H1 (cell line): ENCODE results near the gene TTC33. TPM values are rescaled to one million over a fixed set of nuclear protein-coding genes. Genes with fewer than 3 reads are reported as not detected.

ENCODE experiments used
- CTCF ChIA-PET: fragments of 300-600 bp; sonication (Branson Sonifier 250); formaldehyde crosslinking; loops from one replicate; lab custom pipeline; 2021; ENCODE audit not compliant: partially characterized antibody; lab: Charles Lee
- POLR2A ChIA-PET: fragments of 300-600 bp; sonication (Branson Sonifier 250); formaldehyde crosslinking; loops from one replicate; lab custom pipeline; 2021; ENCODE audit warnings: inconsistent platforms; ENCODE audit not compliant: partially characterized antibody; lab: Charles Lee
- DNase-seq, 2 experiments: peaks; one replicate each; pipeline versions ENCODE4 v3.0.0 to v3.0.0-alpha.2; 2010 to 2022; ENCODE audit warnings: low spot score in 2 of 2, low read depth in 1 of 2, mixed read lengths in 1 of 2
- FAIRE-seq: peaks from 2 replicates; lab custom pipeline; 2011; peaks lifted over from hg19 to GRCh38; lab: Jason Lieb, UNC
- H2AFZ ChIP-seq: 2 replicates; pipeline ENCODE4 v1.8.1; 2012; ENCODE audit warnings: low read length, inconsistent platforms
- H2AK5ac ChIP-seq: 2 replicates; pipeline ENCODE4 v1.6.1; 2013; ENCODE audit warnings: low read depth, low read length
- H2BK120ac ChIP-seq: replicated peaks from 2 replicates; pipeline ENCODE3; 2013; ENCODE audit warnings: low read depth, low read length, inconsistent platforms
- H2BK12ac ChIP-seq: 2 replicates; pipeline ENCODE4 v1.6.1; 2013; ENCODE audit warnings: low read depth, low read length
- H2BK15ac ChIP-seq: 2 replicates; pipeline ENCODE4 v1.6.1; 2013; ENCODE audit warnings: low read length
- H2BK20ac ChIP-seq: 2 replicates; pipeline ENCODE4 v1.6.1; 2013; ENCODE audit warnings: low read length
- H2BK5ac ChIP-seq: 2 replicates; pipeline ENCODE4 v1.6.1; 2013; ENCODE audit warnings: low read depth, low read length
- H3K14ac ChIP-seq: 2 replicates; pipeline ENCODE4 v1.6.1; 2013; ENCODE audit warnings: inconsistent platforms; ENCODE audit not compliant: insufficient read length
- H3K18ac ChIP-seq: 2 replicates; pipeline ENCODE4 v1.6.1; 2013; ENCODE audit warnings: low read length; ENCODE audit errors: extremely low read depth
- H3K23ac ChIP-seq: 2 replicates; pipeline ENCODE4 v1.6.1; 2013; ENCODE audit warnings: inconsistent platforms; ENCODE audit not compliant: insufficient read length
- H3K23me2 ChIP-seq: 2 replicates; pipeline ENCODE4 v1.6.1; 2013; ENCODE audit warnings: low read depth, low read length
- H3K27ac ChIP-seq: 2 replicates; pipeline ENCODE4 v1.6.1; 2011; ENCODE audit warnings: low read depth, low read length, inconsistent platforms
- H3K27me3 ChIP-seq, 4 experiments: replicated peaks in 1 of 4; 1 replicate in 1 of 4; 2 replicates in 3 of 4; pipeline versions ENCODE4 v1.6.1 to v1.8.1; 2011 to 2013; ENCODE audit warnings: low read length in 3 of 4, mild to moderate bottlenecking in 3 of 4, inconsistent platforms in 2 of 4, mixed read lengths in 2 of 4, moderate library complexity in 1 of 4; ENCODE audit not compliant: control insufficient read depth in 3 of 4, insufficient read depth in 3 of 4; ENCODE audit errors: extremely low read depth in 1 of 4
- H3K36me3 ChIP-seq, 4 experiments: 2 replicates each; pipeline versions ENCODE4 v1.6.1 to v1.8.1; 2011 to 2013; ENCODE audit warnings: mild to moderate bottlenecking in 4 of 4, low read length in 3 of 4, moderate library complexity in 2 of 4, control low read depth in 1 of 4, inconsistent platforms in 1 of 4; ENCODE audit not compliant: insufficient read depth in 4 of 4, control insufficient read depth in 2 of 4
- H3K4ac ChIP-seq: replicated peaks from 2 replicates; pipeline ENCODE3; 2013; ENCODE audit warnings: low read length, low read depth, mixed read lengths, inconsistent platforms; ENCODE audit not compliant: insufficient read length
- H3K4me1 ChIP-seq, 4 experiments: replicated peaks in 1 of 4; 1 replicate in 1 of 4; 2 replicates in 3 of 4; pipeline versions ENCODE4 v1.6.1 to v1.8.1; 2011 to 2013; ENCODE audit warnings: low read length in 3 of 4, inconsistent platforms in 2 of 4, mixed read lengths in 1 of 4; ENCODE audit not compliant: insufficient read depth in 4 of 4, control insufficient read depth in 3 of 4
- H3K4me2 ChIP-seq, 2 experiments: 2 replicates each; pipeline versions ENCODE4 v1.6.1 to v1.8.1; 2011 to 2013; ENCODE audit warnings: low read depth in 2 of 2, low read length in 2 of 2, control low read depth in 1 of 2, inconsistent platforms in 1 of 2, mild to moderate bottlenecking in 1 of 2; ENCODE audit not compliant: insufficient read depth in 1 of 2
- H3K4me3 ChIP-seq, 4 experiments: fragments of 200-600, 300-600 bp in 1 of 4; sonication (generic), shearing (Covaris generic), sonication (Bioruptor Twin) in 1 of 4; 2 replicates each; pipeline versions ENCODE4 v1.5.1 to v1.8.1; 2011 to 2016; ENCODE audit warnings: low read length in 4 of 4, low read depth in 3 of 4, control low read depth in 2 of 4, inconsistent platforms in 2 of 4, mild to moderate bottlenecking in 2 of 4, mixed read lengths in 1 of 4, moderate library complexity in 1 of 4; ENCODE audit not compliant: insufficient read depth in 2 of 4; ENCODE audit errors: extremely low read depth in 1 of 4
- H3K56ac ChIP-seq: replicated peaks from 2 replicates; pipeline ENCODE3; 2013; ENCODE audit warnings: low read depth, mild to moderate bottlenecking, mixed read lengths, low read length, inconsistent platforms; ENCODE audit not compliant: insufficient read length
- H3K79me1 ChIP-seq: 2 replicates; pipeline ENCODE4 v1.6.1; 2013; ENCODE audit warnings: low read depth, low read length, control low read depth
- H3K79me2 ChIP-seq, 2 experiments: 2 replicates each; pipeline versions ENCODE4 v1.6.1 to v1.8.1; 2012 to 2013; ENCODE audit warnings: low read length in 2 of 2, mild to moderate bottlenecking in 2 of 2, inconsistent platforms in 1 of 2; ENCODE audit not compliant: insufficient read depth in 2 of 2, control insufficient read depth in 1 of 2
- H3K9ac ChIP-seq, 4 experiments: replicated peaks in 1 of 4; 1 replicate in 1 of 4; 2 replicates in 3 of 4; pipeline versions ENCODE4 v1.6.1 to v1.8.1; 2011 to 2013; ENCODE audit warnings: low read depth in 3 of 4, low read length in 3 of 4, control low read depth in 2 of 4, mild to moderate bottlenecking in 2 of 4, moderate library complexity in 2 of 4, inconsistent platforms in 1 of 4; ENCODE audit errors: extremely low read depth in 1 of 4
- H3K9me3 ChIP-seq, 2 experiments: 2 replicates each; pipeline versions ENCODE4 v1.6.1 to v1.8.1; 2012 to 2013; ENCODE audit warnings: mild to moderate bottlenecking in 2 of 2, moderate library complexity in 2 of 2, control low read depth in 1 of 2, inconsistent platforms in 1 of 2, low read depth in 1 of 2, low read length in 1 of 2, mixed read lengths in 1 of 2; ENCODE audit not compliant: insufficient read depth in 2 of 2
- H4K20me1 ChIP-seq, 2 experiments: replicated peaks in 1 of 2; 2 replicates each; pipeline versions ENCODE3 to v1.8.1; 2011 to 2013; ENCODE audit warnings: inconsistent platforms in 2 of 2, low read length in 2 of 2, mild to moderate bottlenecking in 1 of 2; ENCODE audit not compliant: insufficient read depth in 2 of 2, control insufficient read depth in 1 of 2
- H4K5ac ChIP-seq: 2 replicates; pipeline ENCODE4 v1.6.1; 2013; ENCODE audit warnings: low read length, low read depth, mixed read lengths, inconsistent platforms; ENCODE audit not compliant: insufficient read length
- H4K8ac ChIP-seq: 2 replicates; pipeline ENCODE4 v1.8.0; 2013; ENCODE audit warnings: mild to moderate bottlenecking, moderate library complexity, low read length, inconsistent platforms; ENCODE audit not compliant: insufficient read depth; ENCODE audit errors: extremely low read depth
- H4K91ac ChIP-seq: replicated peaks from 2 replicates; pipeline ENCODE3; 2013; ENCODE audit warnings: low read length, mixed read lengths, inconsistent platforms; ENCODE audit not compliant: insufficient read length
- CBX8 ChIP-seq: fragments of 300-800, 300-1000 bp; sonication (generic); IDR thresholded peaks from 2 replicates; pipeline ENCODE4 v1.7.1; 2016; ENCODE audit warnings: low read depth, low read length, borderline replicate concordance
- FOSL1 ChIP-seq: IDR thresholded peaks from 2 replicates; pipeline ENCODE4 v1.6.1; 2011; ENCODE audit warnings: mild to moderate bottlenecking, low read depth, low read length, moderate library complexity; ENCODE audit not compliant: insufficient read depth
- NANOG ChIP-seq: IDR thresholded peaks from 2 replicates; pipeline ENCODE4 v1.6.1; 2011; ENCODE audit warnings: low read length, low read depth, mild to moderate bottlenecking, inconsistent platforms; ENCODE audit not compliant: insufficient read depth, poor library complexity, severe bottlenecking
- WGBS, 2 experiments: shearing (Covaris generic) in 1 of 2; methylation state at CpG; one replicate each; pipeline versions ENCODE4 v1.1.6 to v1.1.7; 2013 to 2015; ENCODE audit warnings: low lambda C conversion rate in 2 of 2, mixed read lengths in 2 of 2, inconsistent platforms in 1 of 2, low coverage in 1 of 2, missing lambda C conversion rate in 1 of 2; ENCODE audit not compliant: insufficient replicate concordance in 2 of 2, insufficient coverage in 1 of 2, insufficient read length in 1 of 2; ENCODE audit errors: extremely low coverage in 1 of 2, missing lambda C conversion rate in 1 of 2; 5-methylcytosine and 5-hydroxymethylcytosine counted together
- polyA plus RNA-seq, 7 experiments: library from polyadenylated mRNA; depleted of rRNA in 3 of 7; stranded (reverse) in 5 of 7; unstranded in 2 of 7; fragments of >200 nt in 5 of 7; fragments of 200-250 nt in 2 of 7; gene quantifications; 1 replicate in 5 of 7; 2 replicates in 1 of 7; 4 replicates in 1 of 7; pipeline versions ENCODE4 v1.2.1 to v1.2.3, GENCODE V29; 2011 to 2013; ENCODE audit warnings: missing spikeins in 2 of 7, mixed read lengths in 2 of 7
- total RNA-seq: library from RNA; stranded (reverse); fragmentation: NEBNext Ultra II Directional; extraction: Animal tissue kit (Norgen Biotek cat#: 25700); gene quantifications from 2 replicates; pipeline ENCODE4 v1.2.1, GENCODE V29; 2021

The TTC33 gene
- total and polyA plus RNA-seq, 2 of the 8 experiments (the other 6 are each of a cell fraction or from before 2014, with no cell fraction given), result 1.2 to 12.6 TPM

DNA sequence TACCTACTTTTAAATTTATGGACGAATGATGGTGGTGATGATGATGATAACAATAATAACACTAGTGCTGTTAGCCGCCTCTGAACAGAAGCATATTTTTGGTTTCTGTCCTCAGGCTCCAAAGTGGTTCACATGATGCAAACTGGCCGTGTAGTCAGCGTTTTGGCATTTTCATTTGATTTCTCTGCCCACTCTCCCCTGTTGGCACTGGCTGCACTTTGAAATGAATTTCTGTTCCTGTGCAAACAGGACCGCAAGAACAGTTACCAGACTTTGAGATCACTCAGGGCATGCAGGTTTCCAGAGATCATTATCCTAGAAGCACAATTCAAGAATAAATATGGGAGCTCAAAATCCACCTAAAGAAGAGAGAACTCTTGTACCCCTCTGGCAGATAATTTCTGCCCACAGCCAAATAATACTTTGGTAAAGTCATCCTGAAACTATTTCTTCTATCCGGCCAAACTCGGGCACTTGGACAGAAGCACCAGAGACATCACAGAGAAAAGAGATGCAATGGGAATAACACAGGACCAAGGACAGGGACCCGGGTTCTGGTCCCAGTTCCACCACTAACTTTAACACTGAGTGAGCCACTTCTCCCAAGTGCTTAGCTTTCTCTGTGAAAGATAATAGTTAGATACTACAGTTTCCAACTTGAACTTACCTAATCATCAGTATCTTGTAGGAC, 277.8 kb downstream of the TTC33 start:
- Histone ChIP-seq H3K36me3 (no peaks in the 10 kb centered on the region), H3K56ac (no peak overlapping the region), H2BK12ac (no peak overlapping the region), H3K4me3 (no peak overlapping the region), H2AFZ (no peak overlapping the region), H4K5ac (no peak overlapping the region), H2BK20ac (no peak overlapping the region), H3K9ac (no peak overlapping the region), H3K4me1 (no peaks in the 10 kb centered on the region; a peak in 1 of 7 replicates), H2AK5ac (no peak overlapping the region), H3K14ac (no peak overlapping the region), H3K79me1 (no peaks in the 10 kb centered on the region), H3K27ac (no peak overlapping the region), H3K4me2 (no peak overlapping the region), H3K23me2 (no peaks in the 10 kb centered on the region), H3K18ac (no peak overlapping the region), H4K8ac (no peak overlapping the region), H3K79me2 (no peaks in the 10 kb centered on the region), H3K27me3 (no peaks in the 10 kb centered on the region), H3K23ac (no peak overlapping the region), H2BK5ac (no peak overlapping the region), H2BK120ac (no peak overlapping the region), H4K91ac (no peak overlapping the region), H4K20me1 (no peaks in the 10 kb centered on the region), H3K9me3 (no peaks in the 10 kb centered on the region), H2BK15ac (no peak overlapping the region), H3K4ac (no peak overlapping the region)
- DNase-seq, result no peak
- CTCF ChIA-PET, result interaction anchor here (0.5 kb wide), 1 partner anchor 188 kb away, joined by 3 read pairs; no protein-coding TSS in a partner anchor
- TF ChIP-seq FOSL1, result no peak
- TF ChIP-seq NANOG, result no peak
- no peak for TF ChIP-seq CBX8
- WGBS, 2 experiments, result 92% methylated on average over 8 of the region's 8 CpGs; no CpG with 5 or more reads in 1 of the 2 experiments
- FAIRE-seq, result no peak
- POLR2A ChIA-PET, result interaction anchor here (0.6 kb wide), 1 partner anchor 18 kb away, joined by 3 read pairs; no protein-coding TSS in a partner anchor
